Neural cell (in vitro differentiated cells): ENCODE results near the gene GABRG3. TPM values are rescaled to one million over a fixed set of nuclear protein-coding genes. Genes with fewer than 3 reads are reported as not detected.

Experiments used
- H2AFZ ChIP-seq: fragments of 200-600, 300-800 bp; sonication (generic), shearing (Covaris generic); 2 replicates; pipeline ENCODE4 v1.6.0; 2014; ENCODE audit warnings: low read depth, mild to moderate bottlenecking, antibody characterized with exemption, low read length, moderate library complexity
- H3F3A ChIP-seq: fragments of 200-600 bp; shearing (Covaris generic); 2 replicates; pipeline ENCODE4 v1.6.1; 2016; ENCODE audit warnings: mild to moderate bottlenecking, moderate library complexity, mixed read lengths, antibody characterized with exemption, low read length; ENCODE audit not compliant: insufficient read depth, poor library complexity, severe bottlenecking
- H3K27ac ChIP-seq: fragments of 200-600, 300-800 bp; sonication (generic), shearing (Covaris generic); 2 replicates; pipeline ENCODE4 v1.5.1; 2014; ENCODE audit warnings: mild to moderate bottlenecking, low read length, moderate library complexity
- H3K27me3 ChIP-seq: fragments of 300-800, 200-600 bp; sonication (generic), shearing (Covaris generic); 2 replicates; pipeline ENCODE4 v1.6.0; 2014; ENCODE audit warnings: mild to moderate bottlenecking, low read depth, low read length, moderate library complexity; ENCODE audit not compliant: insufficient read depth
- H3K36me3 ChIP-seq: fragments of 300-800, 200-600 bp; sonication (generic), shearing (Covaris generic); 2 replicates; pipeline ENCODE4 v1.5.1; 2014; ENCODE audit warnings: mild to moderate bottlenecking, antibody characterized with exemption, low read length, moderate library complexity; ENCODE audit not compliant: insufficient read depth
- H3K4me2 ChIP-seq: fragments of 300-800, 200-600 bp; sonication (generic), shearing (Covaris generic); 2 replicates; pipeline ENCODE4 v1.6.0; 2014; ENCODE audit warnings: mild to moderate bottlenecking, low read length
- H3K4me3 ChIP-seq: fragments of 300-800, 200-600 bp; sonication (generic), shearing (Covaris generic); 2 replicates; pipeline ENCODE4 v1.5.1; 2014; ENCODE audit warnings: mild to moderate bottlenecking, low read length, moderate library complexity
- H3K79me2 ChIP-seq: fragments of 200-600 bp; shearing (Covaris generic); replicated peaks from 2 replicates; pipeline ENCODE4 v1.6.0; 2014; ENCODE audit warnings: mild to moderate bottlenecking, low read length, moderate library complexity; ENCODE audit not compliant: insufficient read depth
- H3K9ac ChIP-seq: fragments of 300-800, 200-600 bp; sonication (generic), shearing (Covaris generic); 2 replicates; pipeline ENCODE4 v1.6.1; 2016; ENCODE audit warnings: mild to moderate bottlenecking, low read length, mixed read lengths
- H3K9me2 ChIP-seq: fragments of 200-600 bp; shearing (Covaris generic); 2 replicates; pipeline ENCODE4 v1.6.1; 2016; ENCODE audit warnings: mild to moderate bottlenecking, low read length, mixed read lengths; ENCODE audit not compliant: insufficient read depth
- H3K9me3 ChIP-seq: fragments of 200-600, 300-800 bp; sonication (generic), shearing (Covaris generic); 2 replicates; pipeline ENCODE4 v1.6.1; 2016; ENCODE audit warnings: mild to moderate bottlenecking, mixed run types, low read length, moderate library complexity, mixed read lengths
- H4K20me1 ChIP-seq: fragments of 200-600 bp; shearing (Covaris generic); 2 replicates; pipeline ENCODE4 v1.6.1; 2016; ENCODE audit warnings: mild to moderate bottlenecking, mixed run types; ENCODE audit not compliant: insufficient read depth
- EP300 ChIP-seq: fragments of 450-650 bp; conservative IDR thresholded peaks from 2 replicates; pipeline ENCODE4 v1.6.1; 2014; ENCODE audit warnings: antibody characterized with exemption, mild to moderate bottlenecking, moderate library complexity; ENCODE audit not compliant: poor library complexity, severe bottlenecking
- EZH2 ChIP-seq: fragments of 200-600, 300-800 bp; shearing (Covaris generic), sonication (generic); IDR thresholded peaks from 2 replicates; pipeline ENCODE4 v1.6.1; 2014; ENCODE audit warnings: antibody characterized with exemption, low read length, borderline replicate concordance, mild to moderate bottlenecking; ENCODE audit not compliant: insufficient read depth, poor library complexity, severe bottlenecking
- MXI1 ChIP-seq: fragments of 450-650 bp; conservative IDR thresholded peaks from 2 replicates; pipeline ENCODE4 v1.6.1; 2014; ENCODE audit warnings: antibody characterized with exemption, mild to moderate bottlenecking; ENCODE audit not compliant: poor library complexity, severe bottlenecking
- POLR2AphosphoS5 ChIP-seq: IDR thresholded peaks from 2 replicates; pipeline ENCODE4 v1.6.1; 2012
- RAD21 ChIP-seq: fragments of 450-650 bp; conservative IDR thresholded peaks from 2 replicates; pipeline ENCODE4 v1.6.1; 2014; ENCODE audit warnings: antibody characterized with exemption, mild to moderate bottlenecking, moderate library complexity
- REST ChIP-seq: IDR thresholded peaks from 2 replicates; pipeline ENCODE4 v1.6.1; 2012; ENCODE audit warnings: borderline replicate concordance
- SMC3 ChIP-seq: fragments of 450-650 bp; conservative IDR thresholded peaks from 2 replicates; pipeline ENCODE4 v1.6.1; 2014; ENCODE audit warnings: antibody characterized with exemption, mild to moderate bottlenecking, moderate library complexity; ENCODE audit not compliant: poor library complexity
- TAF1 ChIP-seq: IDR thresholded peaks from 2 replicates; pipeline ENCODE4 v1.6.1; 2012; ENCODE audit warnings: low read depth
- polyA plus RNA-seq: library from polyadenylated mRNA; depleted of rRNA; stranded (reverse); fragments of >200 nt; gene quantifications from 2 replicates; pipeline ENCODE4 v1.2.3, GENCODE V29; 2014

Gene GABRG3
- polyA plus RNA-seq, 1 donor from 2014 or later: 1.2 TPM

- H3K79me2 ChIP-seq: no peaks in the 10 kb centered on the region
- peak overlapping the region; percentile 29 for H3K4me2 ChIP-seq
- peak overlapping the region; percentile 36 for H3K4me3 ChIP-seq
- no peaks in the 10 kb centered on the region for H3K27me3 ChIP-seq
- no peak overlapping the region for H2AFZ ChIP-seq
- no peaks in the 10 kb centered on the region for H3K9me2 ChIP-seq
- no peaks in the 10 kb centered on the region for H3F3A ChIP-seq
- peak overlapping the region; percentile 12 for H3K9ac ChIP-seq
- H3K36me3 ChIP-seq: no peaks in the 10 kb centered on the region
- no peaks in the 10 kb centered on the region for H4K20me1 ChIP-seq
- TF ChIP-seq SMC3: peak; percentile 19
- no peak for TF ChIP-seq TAF1
- no peak for TF ChIP-seq EZH2
- peak; percentile 55 for TF ChIP-seq EP300
- TF ChIP-seq REST: peak; percentile 98
- TF ChIP-seq RAD21: peak; percentile 39
- peak; percentile 21 for TF ChIP-seq MXI1
- TF ChIP-seq POLR2AphosphoS5: peak; percentile 44
- peak overlapping the region; percentile 61 for H3K27ac ChIP-seq
- no peaks in the 10 kb centered on the region for H3K9me3 ChIP-seq
Measured at GRCh38 chr15:27025481-27025966, 54.5 kb downstream of the GABRG3 start.

GRCh38 chr15:27027229-27027628, 56.2 kb downstream of the GABRG3 start:
- Histone ChIP-seq H3K36me3 (no peaks in the 10 kb centered on the region), H3K9ac (no peak overlapping the region), H3K9me3 (no peaks in the 10 kb centered on the region), H3K79me2 (no peaks in the 10 kb centered on the region), H3K4me2 (no peak overlapping the region), H2AFZ (no peak overlapping the region), H3K27ac (no peak overlapping the region), H3K4me3 (no peak overlapping the region), H3K27me3 (no peaks in the 10 kb centered on the region), H3F3A (no peaks in the 10 kb centered on the region), H3K9me2 (no peaks in the 10 kb centered on the region), H4K20me1 (no peaks in the 10 kb centered on the region)
- no peak for TF ChIP-seq REST
- TF ChIP-seq EZH2: no peak
- TF ChIP-seq SMC3: no peak
